Astrocyte of the cerebellum (primary cell): ENCODE measurements around the gene CUL1.

Experiments used
- DNase-seq: peaks from one replicate; pipeline ENCODE4 v3.0.0-alpha.2; 2011; ENCODE audit warnings: low read depth
- H3K4me3 ChIP-seq: 2 replicates; pipeline ENCODE4 v1.5.1; 2011; ENCODE audit warnings: mild to moderate bottlenecking, low read depth, low read length, moderate library complexity
- CTCF ChIP-seq: IDR thresholded peaks from 2 replicates; pipeline ENCODE4 v1.5.1; 2012; ENCODE audit warnings: low read length, low read depth, moderate library complexity, mild to moderate bottlenecking; ENCODE audit errors: missing control alignments
- in situ Hi-C: cut with HindIII; loops from 2 replicates; pipeline ENCODE4 v1.10.0; 2017; ENCODE audit warnings: low sequenced_read_pairs

The CUL1 gene

GRCh38 chr7:148698397-148699023 is at the start of gene CUL1:
CUL1 (plus strand) TSS chr7:148698903; CDS start chr7:148730123, 31,220 bp downstream.
- no peak for TF ChIP-seq CTCF
- H3K4me3 ChIP-seq: peak within 1 kb of the TSS; percentile 72
- no peak for DNase-seq
- in situ Hi-C loops: no loop called here

- peak; percentile 48 for DNase-seq
- TF ChIP-seq CTCF: no peak
- in situ Hi-C loops: no loop called here
- H3K4me3 ChIP-seq: no peak overlapping the region
Observed at GRCh38 chr7:148650232-148650858, 48.4 kb upstream of the CUL1 start.

- in situ Hi-C loops: no loop called here
- TF ChIP-seq CTCF: no peak
- no peak for DNase-seq
- H3K4me3 ChIP-seq: no peak overlapping the region
Observed at GRCh38 chr7:148652773-148653172, 45.9 kb upstream of the CUL1 start.

GRCh38 chr7:148657929-148658328 is 40.8 kb upstream of the CUL1 start:
- no peak for DNase-seq
- H3K4me3 ChIP-seq: no peak overlapping the region
- TF ChIP-seq CTCF: no peak
- in situ Hi-C loops: no loop called here

- in situ Hi-C loops: no loop called here
- DNase-seq: no peak
- TF ChIP-seq CTCF: no peak
- H3K4me3 ChIP-seq: no peak overlapping the region
Observed at GRCh38 chr7:148661471-148661870, 37.2 kb upstream of the CUL1 start.

- in situ Hi-C loops: no loop called here
- no peak for TF ChIP-seq CTCF
- DNase-seq: no peak
Observed at GRCh38 chr7:148662646-148663045, 36.1 kb upstream of the CUL1 start.

More at GRCh38 chr7:148662646-148663045, 36.1 kb upstream of the CUL1 start:
- H3K4me3 ChIP-seq: no peak overlapping the region
